ENCODE results near the gene LBH.
"Not testable (repeated sequence)": the region's sequence is repeated elsewhere in the genome, so short reads cannot be mapped to it uniquely, and the experiment has no call there.

LBH gene

DNA sequence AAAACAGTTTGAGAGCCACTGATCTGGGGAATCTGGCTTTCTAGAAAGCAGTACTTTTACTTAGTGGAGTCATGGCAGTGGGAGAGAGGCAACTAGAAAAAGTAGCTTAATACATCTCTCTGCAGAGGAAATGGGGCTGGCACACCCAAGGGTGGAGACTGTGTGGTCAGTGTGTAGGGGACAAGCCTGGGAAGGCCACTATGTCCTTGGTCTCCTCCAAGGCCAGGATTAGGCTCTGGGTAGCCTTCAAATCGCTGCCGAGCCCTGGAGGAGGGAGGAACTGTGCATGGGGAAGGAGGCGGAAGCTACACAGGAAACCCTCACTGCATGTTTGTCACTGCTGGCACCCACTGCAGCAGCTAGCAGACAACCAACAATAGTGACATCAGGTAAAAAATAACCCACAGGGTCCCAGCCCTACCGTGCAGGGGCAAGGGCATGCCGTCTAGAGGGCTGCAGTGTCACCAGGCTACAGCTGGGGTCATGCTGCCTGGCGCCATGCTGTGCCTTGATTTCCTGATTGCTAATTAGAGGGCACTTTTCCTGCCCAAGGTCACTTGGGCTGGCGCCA lies 34.8 kb downstream of the LBH start:
- DNase-seq (ENCODE audit: insufficient read length, low spot score) (no peak), FAIRE-seq (no peak)
- TF ChIP-seq, protein P1, sequence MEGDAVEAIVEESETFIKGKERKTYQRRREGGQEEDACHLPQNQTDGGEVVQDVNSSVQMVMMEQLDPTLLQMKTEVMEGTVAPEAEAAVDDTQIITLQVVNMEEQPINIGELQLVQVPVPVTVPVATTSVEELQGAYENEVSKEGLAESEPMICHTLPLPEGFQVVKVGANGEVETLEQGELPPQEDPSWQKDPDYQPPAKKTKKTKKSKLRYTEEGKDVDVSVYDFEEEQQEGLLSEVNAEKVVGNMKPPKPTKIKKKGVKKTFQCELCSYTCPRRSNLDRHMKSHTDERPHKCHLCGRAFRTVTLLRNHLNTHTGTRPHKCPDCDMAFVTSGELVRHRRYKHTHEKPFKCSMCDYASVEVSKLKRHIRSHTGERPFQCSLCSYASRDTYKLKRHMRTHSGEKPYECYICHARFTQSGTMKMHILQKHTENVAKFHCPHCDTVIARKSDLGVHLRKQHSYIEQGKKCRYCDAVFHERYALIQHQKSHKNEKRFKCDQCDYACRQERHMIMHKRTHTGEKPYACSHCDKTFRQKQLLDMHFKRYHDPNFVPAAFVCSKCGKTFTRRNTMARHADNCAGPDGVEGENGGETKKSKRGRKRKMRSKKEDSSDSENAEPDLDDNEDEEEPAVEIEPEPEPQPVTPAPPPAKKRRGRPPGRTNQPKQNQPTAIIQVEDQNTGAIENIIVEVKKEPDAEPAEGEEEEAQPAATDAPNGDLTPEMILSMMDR (IDR thresholded peaks at IDR 0.05; ENCODE audit: insufficient read depth, missing control alignments) = no peak

DNA sequence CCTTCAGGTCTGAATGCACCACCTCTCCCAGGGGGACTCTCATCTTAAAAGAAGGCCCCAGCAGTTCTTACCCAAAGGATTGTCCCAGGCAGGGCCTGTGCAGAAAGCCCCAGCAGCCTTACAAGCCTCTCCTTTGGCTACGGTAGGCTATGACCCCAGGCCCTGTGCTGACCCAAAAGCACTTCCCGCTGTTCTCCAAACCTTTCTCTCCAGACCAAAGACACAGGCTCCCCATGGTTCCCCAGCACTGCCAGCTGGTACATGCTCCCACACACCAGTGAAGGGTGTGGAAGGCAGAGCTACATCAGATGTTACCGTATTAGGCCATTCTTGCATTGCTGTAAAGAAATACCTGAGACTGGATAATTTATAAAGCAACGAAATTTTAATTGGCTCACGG lies 35.4 kb downstream of the LBH start:
- DNase-seq (ENCODE audit: insufficient read length, low spot score) (no peak), FAIRE-seq (no peak)
- TF ChIP-seq, protein P1 (IDR thresholded peaks at IDR 0.05; ENCODE audit: insufficient read depth, missing control alignments) = no peak

DNA sequence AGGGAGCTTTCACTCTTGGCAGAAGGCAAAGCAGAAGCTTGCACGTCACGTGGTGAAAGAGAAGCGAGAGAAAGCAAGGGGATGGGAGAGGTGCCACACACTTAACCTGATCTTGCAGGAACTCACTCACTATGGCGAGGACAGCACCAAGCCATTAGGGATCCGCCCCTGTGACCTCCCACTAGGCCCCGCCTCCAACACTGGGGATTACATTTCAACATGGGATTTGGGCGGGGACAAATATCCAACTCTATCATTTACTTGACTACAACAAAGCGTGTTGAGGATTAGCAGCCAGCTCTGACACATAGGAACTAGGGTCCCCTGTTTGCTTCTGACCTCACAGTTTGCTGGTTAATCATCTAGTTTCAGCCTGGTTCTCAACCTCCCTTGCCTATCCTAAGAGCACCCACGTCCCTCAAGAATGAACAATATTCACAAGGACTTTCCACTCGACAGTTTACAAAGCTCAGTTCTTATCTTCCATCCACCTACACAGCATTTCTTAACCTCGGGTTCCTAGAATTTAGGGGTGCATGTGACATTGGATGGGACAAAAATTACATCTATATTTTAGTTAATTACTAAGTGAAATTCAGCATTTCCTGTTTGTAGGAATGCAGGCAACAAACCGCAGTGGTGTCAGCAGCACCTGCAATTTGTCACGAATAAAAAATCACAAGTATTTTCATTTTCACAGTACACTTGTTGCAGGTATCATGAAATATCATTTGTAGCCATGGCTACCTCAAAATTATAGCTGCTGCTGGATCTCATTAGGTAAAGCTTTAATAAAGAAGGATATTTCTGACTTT lies 36.0 kb downstream of the LBH start:
- TF ChIP-seq, protein P1 (IDR thresholded peaks at IDR 0.05; ENCODE audit: insufficient read depth, missing control alignments) = no peak
- FAIRE-seq (no peak), DNase-seq (ENCODE audit: insufficient read length, low spot score) (no peak)

DNA sequence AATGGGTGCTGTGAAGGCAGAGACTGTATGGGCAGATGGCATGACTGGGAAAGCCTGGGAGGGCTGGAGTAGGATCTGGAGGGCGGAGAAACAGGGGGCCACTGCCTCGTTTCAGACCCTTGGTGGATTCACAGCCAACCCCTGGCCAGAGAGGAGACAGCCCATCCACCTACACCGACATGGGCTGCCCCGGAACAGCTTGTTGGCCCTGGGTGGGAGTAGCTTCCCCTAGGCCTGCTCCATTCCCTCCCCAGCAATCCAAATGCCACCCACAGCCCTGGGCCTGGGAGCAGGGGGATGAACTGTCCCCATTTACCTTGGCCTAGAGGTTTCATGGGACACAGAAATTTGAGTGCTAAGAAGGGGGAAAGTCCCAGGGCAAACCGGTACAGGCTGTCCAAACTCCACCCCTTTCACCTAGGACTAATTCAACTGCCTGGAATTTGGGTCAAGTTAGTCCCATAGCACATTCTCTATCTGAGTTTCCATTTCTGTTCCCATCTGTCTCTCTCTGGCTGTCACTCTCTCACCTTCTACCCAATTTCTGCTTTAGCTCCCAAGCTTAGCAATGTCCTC lies 37.0 kb downstream of the LBH start:
- TF ChIP-seq, protein P1 (IDR thresholded peaks at IDR 0.05; ENCODE audit: insufficient read depth, missing control alignments) = no peak
- FAIRE-seq = no peak

DNA sequence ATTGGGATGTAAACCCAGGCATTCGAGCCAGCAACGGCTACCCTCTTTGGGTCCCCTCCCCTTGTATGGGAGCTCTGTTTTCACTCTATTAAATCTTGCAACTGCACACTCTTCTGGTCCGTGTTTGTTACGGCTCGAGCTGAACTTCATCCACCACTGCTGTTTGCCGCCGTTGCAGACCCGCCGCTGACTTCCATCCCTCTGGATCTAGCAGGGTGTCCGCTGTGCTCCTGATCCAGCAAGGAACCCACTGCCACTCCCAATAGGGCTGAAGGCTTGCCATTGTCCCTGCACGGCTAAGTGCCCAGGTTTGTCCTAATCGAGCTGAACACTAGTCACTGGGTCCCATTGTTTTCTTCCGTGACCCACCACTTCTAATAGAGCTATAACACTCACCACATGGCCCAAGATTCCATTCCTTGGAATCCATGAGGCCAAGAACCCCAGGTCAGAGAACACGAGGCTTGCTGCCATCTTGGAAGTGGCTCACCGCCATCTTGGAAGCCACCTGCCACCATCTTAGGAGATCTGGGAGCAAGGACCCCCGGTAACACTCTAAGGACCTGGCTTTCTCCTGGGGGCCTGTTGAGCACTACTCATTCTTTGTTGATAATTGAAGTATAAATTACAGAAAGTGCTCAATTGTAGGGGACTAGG lies 37.9 kb downstream of the LBH start:
- not testable (repeated sequence) for FAIRE-seq; DNase-seq (ENCODE audit: insufficient read length, low spot score)

More for the DNA sequence above, 37.0 kb downstream of the LBH start:
- no peak for DNase-seq (ENCODE audit: insufficient read length, low spot score)

DNA sequence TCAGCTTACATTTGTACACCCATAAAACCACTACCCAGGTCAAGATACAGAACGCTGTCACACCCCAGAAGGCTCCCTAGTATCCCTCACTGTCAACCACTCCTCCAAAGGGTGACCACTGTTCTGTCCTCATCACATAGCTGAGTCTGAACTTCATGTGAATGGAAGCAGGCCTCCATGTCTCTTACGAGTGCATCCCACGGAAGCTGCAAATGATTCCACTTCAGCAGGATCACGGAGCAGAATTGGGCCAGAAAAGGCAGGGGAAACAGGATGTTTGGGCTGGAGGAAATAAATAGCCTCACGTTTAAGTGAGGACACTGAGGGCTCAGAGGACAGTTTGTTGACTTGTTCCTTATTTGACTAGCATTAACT lies 38.4 kb downstream of the LBH start:
- no peak for FAIRE-seq
- TF ChIP-seq, protein P1 (IDR thresholded peaks at IDR 0.05; ENCODE audit: insufficient read depth, missing control alignments) = no peak
- DNase-seq (ENCODE audit: insufficient read length, low spot score) = no peak

DNA sequence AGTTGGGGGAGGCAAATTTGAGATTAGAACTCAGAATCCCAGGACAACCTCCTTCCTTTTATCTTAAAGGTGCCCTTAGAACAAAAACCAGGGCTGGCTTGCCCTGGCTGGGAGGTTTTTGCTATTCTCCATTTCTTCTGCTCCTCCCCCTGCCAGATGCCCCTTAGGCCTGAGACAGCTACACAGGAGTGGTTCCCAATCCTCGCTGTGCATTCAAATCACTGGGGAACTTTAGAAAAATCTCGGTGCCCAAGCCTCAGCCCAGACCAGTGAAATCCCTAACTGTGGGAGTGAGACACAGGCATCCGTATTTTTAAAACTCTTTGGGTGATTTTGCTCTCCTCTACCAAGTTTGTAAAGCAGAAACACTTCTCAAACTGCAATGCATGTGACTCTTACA lies 38.8 kb downstream of the LBH start:
- no peak for FAIRE-seq
- DNase-seq (ENCODE audit: insufficient read length, low spot score) = no peak
- TF ChIP-seq, protein P1 (IDR thresholded peaks at IDR 0.05; ENCODE audit: insufficient read depth, missing control alignments) = no peak

Measured in D721Med (cell line).